Stimulated activated CD4-positive, alpha-beta T cell treated with anti-CD3 and anti-CD28 coated beads, Interleukin-1b, Interleukin-23, amount 100 ng/mL, for 1 hour (primary cell): Measurements from ENCODE around the gene NRG3.
"Not testable (repeated sequence)": the region's sequence is repeated elsewhere in the genome, so short reads cannot be mapped to it uniquely, and the experiment has no call there.

ENCODE experiments used
- DNase-seq, 2 donors: peaks; one replicate each; pipeline ENCODE4 v3.0.0-alpha.2; 2020; ENCODE audit warnings: low read depth in 2 of 2

NRG3 gene

GRCh38 chr10:82980321-82980720 lies 1105.3 kb downstream of the NRG3 start:
- DNase-seq, result no peak

DNA sequence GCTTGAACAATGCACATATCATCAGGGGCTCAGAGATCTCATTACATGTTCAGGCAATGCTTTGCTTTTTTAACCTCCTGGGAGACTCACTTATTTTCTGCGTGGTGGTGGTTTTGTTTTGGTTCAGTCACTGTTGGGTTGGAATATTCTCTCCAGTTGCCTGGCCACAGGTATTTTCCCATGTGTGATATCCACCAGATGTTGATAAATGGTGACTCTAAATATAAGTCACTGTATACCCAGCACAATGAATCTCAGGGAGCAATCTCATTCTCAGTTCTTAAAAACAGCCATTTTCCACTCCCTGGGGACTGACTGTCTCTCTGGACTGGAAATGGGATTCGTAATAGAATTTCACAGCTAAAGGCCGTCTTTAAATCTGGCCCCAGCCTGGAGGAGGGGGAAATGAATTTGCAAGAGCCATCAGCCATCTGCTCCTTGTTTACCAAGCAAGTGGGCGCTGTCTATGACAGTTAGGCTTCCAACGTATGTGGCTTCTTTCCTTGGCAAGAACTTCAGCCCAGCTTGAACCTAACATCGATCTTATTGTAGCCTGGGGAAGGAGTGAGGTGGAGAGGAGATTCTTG lies 1106.2 kb downstream of the NRG3 start:
- DNase-seq, result no peak

DNA sequence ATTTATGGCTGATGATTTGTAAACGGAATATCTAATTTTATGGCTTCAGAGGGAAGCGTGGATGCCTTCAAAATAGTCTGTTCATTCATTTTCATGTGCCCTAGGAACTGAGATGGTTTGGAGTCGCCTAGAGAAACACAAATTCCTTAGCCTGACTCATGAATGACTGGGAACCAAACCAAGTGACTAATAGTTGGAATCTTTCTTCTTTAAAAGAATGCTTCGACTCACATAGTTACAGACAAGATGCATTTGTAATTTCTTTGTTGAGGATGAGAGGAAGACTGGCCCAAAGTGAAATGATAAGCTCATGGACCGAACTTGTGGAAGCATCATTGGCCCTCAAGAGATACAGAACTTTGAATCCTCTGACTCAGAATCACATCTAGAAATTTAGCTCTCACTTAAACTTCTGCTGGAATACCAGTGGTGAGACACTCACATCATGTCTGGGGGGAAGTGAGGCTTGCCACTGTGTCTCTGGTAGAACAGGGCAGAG lies 1107.2 kb downstream of the NRG3 start:
- DNase-seq, result no peak

GRCh38 chr10:82986216-82986615 lies 1111.2 kb downstream of the NRG3 start:
- DNase-seq, result no peak

- DNase-seq, result not testable (repeated sequence)
Measured at GRCh38 chr10:83006479-83006878, 1131.5 kb downstream of the NRG3 start.

GRCh38 chr10:83007510-83007909 lies 1132.5 kb downstream of the NRG3 start:
- no peak for DNase-seq

- no peak for DNase-seq
Measured at GRCh38 chr10:83012866-83013265, 1137.9 kb downstream of the NRG3 start.

GRCh38 chr10:83017076-83017867 lies 1142.3 kb downstream of the NRG3 start:
- no peak for DNase-seq

GRCh38 chr10:83023662-83024061 lies 1148.7 kb downstream of the NRG3 start:
- DNase-seq, result no peak
